A172 (cell line): ENCODE measurements around the gene PTPRF. TPM values are rescaled to one million over a fixed set of nuclear protein-coding genes. Genes with fewer than 3 reads are reported as not detected.
A peak's percentile ranks its signal among the peaks of the same experiment; 100 is the strongest.
"Not testable (repeated sequence)": the region's sequence is repeated elsewhere in the genome, so short reads cannot be mapped to it uniquely, and the experiment has no call there.

Experiments used
- DNase-seq: peaks from one replicate; pipeline ENCODE4 v3.0.0-alpha.2; 2015; ENCODE audit warnings: low spot score
- total RNA-seq: library from RNA; depleted of rRNA; stranded (reverse); fragments of >200 nt; shearing (Covaris generic); gene quantifications from 2 replicates; pipeline ENCODE4 v1.2.3, GENCODE V29; 2014; rRNA removed

Gene PTPRF
- 25.2 and 27.4 TPM in 2 replicates for total RNA-seq

DNA sequence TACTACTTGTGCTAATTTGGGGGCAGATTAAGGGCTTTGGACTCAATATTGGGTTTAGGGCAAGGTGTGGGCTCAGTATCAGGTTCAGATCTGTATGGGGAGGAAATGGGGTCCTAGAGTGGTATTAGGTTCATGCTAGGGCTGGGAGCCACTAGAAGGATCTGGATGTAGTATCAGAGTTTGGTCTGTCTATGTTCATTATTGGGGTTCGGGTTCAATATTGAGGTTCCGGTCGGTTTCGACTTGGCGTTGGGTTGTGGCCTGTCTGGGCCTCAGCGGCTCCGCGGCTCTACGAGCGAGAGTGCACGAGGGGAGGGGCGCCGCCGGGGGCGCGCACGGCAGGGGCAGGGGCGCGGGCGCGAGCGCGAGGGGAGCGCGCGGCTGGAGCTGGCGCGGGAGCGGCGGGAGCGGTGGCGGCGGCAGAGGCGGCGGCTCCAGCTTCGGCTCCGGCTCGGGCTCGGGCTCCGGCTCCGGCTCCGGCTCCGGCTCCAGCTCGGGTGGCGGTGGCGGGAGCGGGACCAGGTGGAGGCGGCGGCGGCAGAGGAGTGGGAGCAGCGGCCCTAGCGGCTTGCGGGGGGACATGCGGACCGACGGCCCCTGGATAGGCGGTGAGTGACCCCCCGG is at the start of gene PTPRF:
TSS of gene PTPRF (plus strand) at position 401 of the 624 bp plus-strand sequence. CDS start 14,193 bp downstream, outside the sequence.
- no peak for DNase-seq

DNA sequence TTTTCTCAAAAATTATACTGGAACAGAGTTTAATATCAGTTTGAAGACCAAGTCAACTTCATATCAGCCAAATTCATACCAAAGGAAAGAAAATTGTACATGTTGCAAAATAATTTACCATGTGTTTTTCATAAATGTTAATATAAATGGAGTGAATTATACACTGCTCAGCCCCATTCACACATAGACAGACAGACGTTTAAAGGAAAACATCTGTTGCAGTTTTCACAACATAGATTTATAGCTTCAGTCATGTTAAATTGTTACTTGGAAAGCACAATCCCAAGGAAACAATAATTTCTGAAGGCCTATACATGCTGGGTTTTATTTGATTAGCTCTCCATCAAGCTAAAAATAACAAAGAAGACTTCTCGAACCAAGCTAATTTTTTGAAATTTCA is 49.2 kb upstream of the PTPRF start:
- no peak for DNase-seq

- DNase-seq, result no peak
These were observed 48.5 kb upstream of the PTPRF start for GRCh38 chr1:43482215-43482614.

GRCh38 chr1:43484367-43484766 is 46.3 kb upstream of the PTPRF start:
- no peak for DNase-seq

DNA sequence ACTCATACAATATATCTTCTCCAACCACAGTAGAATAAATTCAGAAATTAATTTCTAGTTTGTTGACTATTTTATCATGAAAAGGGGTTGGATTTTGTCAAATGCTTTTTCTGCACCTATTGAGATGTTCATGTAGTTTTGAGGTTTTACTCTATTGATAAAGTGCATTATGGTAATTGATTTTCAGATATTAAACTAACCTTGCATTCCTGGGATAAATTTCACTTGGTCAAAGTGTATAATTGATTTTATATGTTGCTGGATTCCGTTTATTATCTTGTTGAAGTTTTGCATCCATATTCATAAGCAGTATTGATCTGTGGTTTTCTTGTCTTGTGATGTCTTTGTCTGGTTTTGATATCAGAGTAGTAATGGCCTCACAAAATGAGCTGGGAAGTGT is 42.5 kb upstream of the PTPRF start:
- DNase-seq, result no peak

DNA sequence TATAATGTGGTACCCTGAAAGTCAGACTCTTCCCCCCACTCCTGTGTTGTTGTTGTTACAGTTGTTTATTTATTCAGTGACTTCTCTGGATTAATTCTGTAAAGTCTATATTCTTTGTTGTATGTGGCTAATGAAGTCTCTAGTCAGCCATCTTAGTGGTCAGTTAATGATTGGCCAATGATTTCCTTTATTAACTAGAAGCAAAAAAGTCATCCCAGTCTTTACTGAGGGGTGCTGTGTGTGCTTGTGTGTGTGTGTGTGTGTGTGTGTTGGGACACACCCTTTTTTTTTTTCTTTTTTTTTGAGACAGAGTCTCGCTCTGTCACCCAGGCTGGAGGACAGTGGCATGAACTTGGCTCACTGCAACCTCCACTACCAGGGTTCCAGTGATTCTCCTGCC is 39.6 kb upstream of the PTPRF start:
- no peak for DNase-seq

DNA sequence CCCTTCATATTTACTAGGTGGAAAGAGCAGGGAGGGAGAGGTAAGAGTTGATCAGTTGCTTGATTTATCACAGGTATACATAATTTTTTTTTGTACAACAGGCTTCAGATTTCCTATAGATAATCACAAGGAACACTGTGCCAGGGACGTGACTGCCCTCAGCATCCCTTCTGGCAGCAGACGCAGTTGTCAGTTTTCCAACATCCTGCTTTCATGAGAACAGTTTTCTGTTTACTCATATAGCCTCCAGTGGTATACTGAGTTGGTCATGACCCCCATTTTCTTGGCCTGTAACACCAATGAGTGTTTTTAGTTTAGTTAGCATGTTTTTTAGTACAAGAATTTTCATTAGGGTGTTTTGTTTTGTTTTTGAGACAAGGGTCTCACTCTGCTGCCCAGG is 37.9 kb upstream of the PTPRF start:
- DNase-seq, result no peak

DNA sequence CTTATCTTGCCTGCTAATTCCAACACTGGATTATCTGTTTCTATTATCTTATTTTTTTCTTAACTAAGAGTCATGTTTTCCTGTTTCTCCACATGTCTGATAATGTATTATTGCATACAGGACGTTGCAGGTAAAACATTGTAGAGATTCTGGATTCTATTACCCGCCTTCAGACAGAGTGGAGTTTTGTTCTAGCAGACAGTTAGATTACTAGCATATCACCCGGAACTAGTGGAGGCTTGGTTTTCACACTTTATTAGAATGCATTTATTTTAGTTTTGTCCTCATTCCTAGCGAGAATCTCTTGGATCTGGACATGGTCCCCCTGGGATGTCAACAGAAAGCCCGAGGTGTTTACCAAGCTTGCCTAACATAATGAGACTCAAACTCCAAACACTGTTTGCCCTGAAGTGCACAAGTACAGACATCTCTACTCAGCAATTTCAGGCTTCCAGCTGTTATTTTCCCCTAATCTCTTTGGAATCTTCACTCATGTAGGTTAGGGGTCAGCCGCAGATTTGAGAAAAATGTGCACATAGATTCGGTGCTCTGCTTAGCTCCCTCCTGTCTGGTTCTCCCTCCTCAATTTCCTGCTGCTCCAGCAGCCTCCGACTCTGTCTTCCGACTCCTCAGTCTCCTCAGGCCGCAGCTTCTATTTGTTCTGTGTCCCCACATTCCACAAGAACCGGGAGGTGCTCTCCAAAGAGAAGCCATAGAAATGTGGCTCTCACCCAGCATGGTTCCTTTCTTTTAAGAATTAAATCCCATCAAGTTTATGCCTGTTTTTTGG is 36.8 kb upstream of the PTPRF start:
- no peak for DNase-seq

GRCh38 chr1:43495204-43495603 is 35.5 kb upstream of the PTPRF start:
- DNase-seq, result no peak

DNA sequence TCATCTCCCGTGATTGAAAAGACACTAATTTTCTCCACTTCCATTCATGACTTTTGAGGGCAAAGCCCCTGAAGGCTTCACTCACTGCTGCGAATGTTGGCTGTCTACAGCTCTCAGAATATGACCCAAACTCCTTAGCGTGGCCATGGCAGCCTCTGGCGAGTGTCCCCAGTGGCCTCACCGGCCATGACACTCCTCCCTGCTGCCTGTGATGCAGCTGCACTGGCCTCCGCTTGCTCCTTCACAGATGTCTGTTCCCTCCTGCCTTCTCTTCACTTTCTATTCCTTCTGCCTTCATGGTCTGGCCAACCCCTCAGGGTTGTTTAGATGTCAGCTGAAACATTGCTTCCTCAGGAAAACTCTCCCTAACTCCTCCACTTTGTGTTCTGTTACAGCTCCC is 30.8 kb upstream of the PTPRF start:
- DNase-seq, result no peak

- not testable (repeated sequence) for DNase-seq
These were observed 28.9 kb upstream of the PTPRF start for GRCh38 chr1:43501806-43502205.

- no peak for DNase-seq
These were observed 27.1 kb upstream of the PTPRF start for GRCh38 chr1:43503534-43503933.

GRCh38 chr1:43505077-43505780 is 25.5 kb upstream of the PTPRF start:
- no peak for DNase-seq

DNA sequence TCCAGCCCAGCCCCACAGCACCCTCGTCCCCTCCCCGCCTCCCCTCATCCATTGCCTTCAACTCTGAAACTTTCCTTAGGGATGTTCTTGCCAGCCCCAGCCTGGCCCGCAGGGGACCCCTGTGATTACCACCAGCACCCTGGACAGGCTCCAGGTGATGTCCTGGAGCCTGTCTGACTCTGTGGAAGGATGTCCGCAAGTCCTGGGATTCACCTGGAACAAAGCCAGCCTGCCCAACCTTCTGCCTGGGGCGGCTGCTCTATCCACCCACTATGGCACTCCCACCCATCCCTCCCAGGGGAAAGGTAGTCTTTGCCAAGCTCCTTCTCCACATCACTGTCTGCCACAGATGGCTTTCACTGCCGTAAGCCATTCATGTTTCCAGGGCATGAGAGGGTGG is 24.4 kb upstream of the PTPRF start:
- DNase-seq, result peak; percentile 53

DNA sequence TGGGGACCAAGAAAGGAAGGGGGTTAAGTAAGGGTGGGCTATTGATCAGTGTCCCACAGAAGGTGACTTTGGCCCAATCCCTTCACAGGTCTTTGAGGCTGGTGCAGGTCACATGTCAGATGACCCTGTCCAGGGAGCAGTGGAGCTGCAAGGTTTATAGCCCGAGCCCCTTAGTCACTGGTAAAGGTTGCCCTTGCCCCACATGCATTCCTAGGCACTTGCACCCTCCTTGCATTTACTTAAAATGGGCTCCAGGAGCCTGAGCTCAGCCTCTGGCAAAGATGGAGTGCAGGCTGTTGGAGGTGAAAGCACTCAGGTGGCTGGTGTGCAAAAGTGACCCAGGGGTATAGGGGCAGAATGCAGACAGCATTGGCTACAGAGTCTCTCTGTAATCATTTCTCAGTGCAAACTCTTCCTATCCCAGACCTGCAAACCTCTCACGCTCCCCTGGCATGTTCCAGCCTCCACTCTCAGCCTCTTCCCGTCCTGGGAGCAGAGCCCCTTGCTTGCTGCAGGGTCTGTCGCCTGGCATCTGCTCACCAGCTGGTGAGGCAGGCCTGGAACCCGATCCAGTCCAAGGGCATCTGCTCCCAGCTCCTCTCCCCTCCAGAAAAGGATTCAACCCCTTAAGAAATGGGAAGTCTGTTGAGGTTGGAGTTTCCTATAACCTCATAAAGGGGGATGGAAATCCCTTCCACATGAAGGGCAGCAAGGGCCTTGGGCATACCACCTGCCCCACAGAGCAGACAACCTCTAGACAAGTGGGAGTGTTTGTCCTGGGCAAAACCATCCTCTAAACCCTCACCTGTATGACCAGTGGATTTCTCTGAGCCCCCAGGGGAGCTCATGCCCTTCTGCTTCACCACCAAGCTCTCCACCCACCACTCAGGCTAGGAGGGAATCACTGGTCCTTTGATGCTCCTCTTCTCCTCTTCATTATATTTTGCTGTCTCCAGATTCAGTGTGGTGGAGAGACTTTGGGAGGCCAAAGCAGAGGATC is 23.1 kb upstream of the PTPRF start:
- no peak for DNase-seq

GRCh38 chr1:43509007-43509739 is 21.5 kb upstream of the PTPRF start:
- no peak for DNase-seq

DNA sequence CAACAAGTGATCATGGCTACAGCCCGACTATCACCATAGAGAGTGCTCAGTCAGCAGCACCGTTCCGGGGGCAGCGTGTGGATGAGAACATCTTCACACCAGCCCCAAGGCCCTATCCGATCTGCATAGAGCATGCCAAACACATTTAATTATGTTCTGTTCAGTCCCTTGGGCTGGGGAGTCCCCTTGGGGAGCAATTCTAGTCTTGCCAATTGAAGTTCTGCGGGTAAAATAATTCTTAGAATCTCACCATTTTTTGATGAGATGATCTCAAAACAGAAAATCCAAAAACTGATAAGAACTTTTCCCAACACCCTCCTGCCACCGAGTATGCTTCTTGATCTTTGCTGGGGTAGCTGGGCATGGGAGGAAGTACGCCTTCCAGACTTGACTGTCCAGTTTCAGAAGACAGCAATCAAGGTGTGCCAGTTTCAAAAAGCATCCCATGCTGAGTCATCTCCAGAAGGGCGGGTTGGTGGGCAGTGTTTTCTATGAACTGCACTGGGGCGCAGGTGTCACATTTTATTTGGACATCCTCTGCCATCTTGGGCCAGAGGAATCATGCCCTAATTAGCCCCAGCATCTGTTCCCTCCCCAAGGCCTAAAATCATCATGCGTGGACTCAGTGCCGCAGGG is 20.8 kb upstream of the PTPRF start:
- DNase-seq, result no peak

DNA sequence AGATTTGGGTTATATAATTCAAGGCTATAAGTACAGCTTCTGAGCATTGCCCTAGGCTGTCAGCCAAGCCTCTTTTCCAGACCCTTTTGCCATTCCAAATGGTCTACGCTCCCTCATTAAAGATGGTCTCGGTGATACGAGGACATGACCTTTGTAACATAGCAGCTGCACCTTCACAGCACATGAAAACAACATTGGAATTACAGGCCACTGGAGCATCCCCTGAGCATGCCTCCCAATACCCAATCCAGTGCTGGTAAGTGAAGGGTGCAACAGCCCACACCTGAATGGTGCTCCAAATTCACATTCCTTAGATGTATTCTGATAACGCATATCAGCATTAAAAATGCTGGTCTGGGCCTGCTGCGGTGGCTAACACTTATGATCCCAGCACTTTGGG is 20.1 kb upstream of the PTPRF start:
- DNase-seq, result no peak

GRCh38 chr1:43511394-43511793 is 19.3 kb upstream of the PTPRF start:
- DNase-seq, result no peak

DNA sequence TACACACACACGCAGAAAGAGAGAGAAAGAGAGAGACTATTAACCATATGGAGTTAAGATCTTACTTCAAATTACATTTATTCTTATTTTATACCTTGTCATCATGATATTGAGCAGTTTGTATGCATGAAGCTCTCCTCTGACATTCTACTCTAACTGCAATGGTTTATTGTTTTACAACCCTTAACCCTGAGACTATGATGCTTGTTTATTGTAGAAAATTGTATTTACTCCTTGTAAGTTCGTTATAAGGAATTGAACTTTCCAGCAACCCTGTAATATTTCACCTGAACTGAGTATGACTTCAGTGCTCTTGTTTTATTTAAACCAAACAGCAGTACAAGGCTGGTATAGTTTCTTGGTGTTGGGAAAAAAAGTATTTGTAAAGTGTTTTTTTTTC is 18.6 kb upstream of the PTPRF start:
- DNase-seq, result no peak
